ENCODE results near the gene YBX2.

Gene YBX2

GRCh38 chr17:7260151-7260550 is 34.3 kb downstream of the YBX2 start (continued):
- no peak for TF ChIP-seq IKZF3 (tag by site-specific recombination; IDR thresholded peaks at IDR 0.05)
- no peak for TF ChIP-seq ZNF23 (tag by site-specific recombination; IDR thresholded peaks at IDR 0.05; ENCODE audit: borderline replicate concordance)
- TF ChIP-seq ZNF146 (tag by site-specific recombination; IDR thresholded peaks at IDR 0.05) = no peak
- no peak for TF ChIP-seq ZNF624 (tag by site-specific recombination; IDR thresholded peaks at IDR 0.05)
- TF ChIP-seq ZSCAN23 (tag by site-specific recombination; IDR thresholded peaks at IDR 0.05) = no peak
- TF ChIP-seq ZNF837 (tag by site-specific recombination; IDR thresholded peaks at IDR 0.05) = no peak
- no peak for TF ChIP-seq HOXD13 (CRISPR knock-in tag; IDR thresholded peaks at IDR 0.05; ENCODE audit: borderline replicate concordance)
- TF ChIP-seq ZNF549 (tag by site-specific recombination; IDR thresholded peaks at IDR 0.05) = no peak
- no peak for TF ChIP-seq ZNF335 (tag by site-specific recombination; conservative IDR thresholded peaks at IDR 0.05)
- no peak for TF ChIP-seq ZNF530 (tag by site-specific recombination; IDR thresholded peaks at IDR 0.05; ENCODE audit: low read depth)
- no peak for TF ChIP-seq ZNF266 (tag by site-specific recombination; IDR thresholded peaks at IDR 0.05; ENCODE audit: low read depth)

GRCh38 chr17:7259555-7259889 is 34.9 kb downstream of the YBX2 start:
- Histone ChIP-seq H3K36me3 (ENCODE audit: control insufficient read depth in 2 of 2, insufficient read depth in 1 of 2, low read length in 2 of 2) (peaks cover 33 to 60% of the 10 kb centered on the region in 2 experiments), H3K27ac (ENCODE audit: extremely low read depth, low read depth, low read length) (0 out of 2 replicates have a peak overlapping the region, but pooled peaks have one; percentile 32), H3K4me3 (ENCODE audit: low read depth, low read length) (no peak overlapping the region), H3K9me3 (ENCODE audit: control insufficient read depth, insufficient read depth, low read depth, low read length) (no peaks in the 10 kb centered on the region), H3K4me1 (ENCODE audit: control insufficient read depth, insufficient read depth, low read length) (peaks cover 15% of the 10 kb centered on the region)
- ChIA-PET CTCF (interaction anchor here (1.2 to 1.4 kb wide), 2 partner anchors 21 to 36 kb away, joined by 4 read pairs; no protein-coding TSS in a partner anchor), POLR2A (interaction anchor here (0.5 to 0.9 kb wide), 4 partner anchors 22 to 296 kb away, joined by 3 to 4 read pairs (median 3); partner anchors contain the start of gene SLC2A4)
- TF ChIP-seq ZNF335 (tag by site-specific recombination; conservative IDR thresholded peaks at IDR 0.05) (0 out of 2 replicates have a peak, but pooled peaks have one; percentile 36), OVOL3 (tag by site-specific recombination; IDR thresholded peaks at IDR 0.05) (no peak), GLIS1 (tag by site-specific recombination; IDR thresholded peaks at IDR 0.05) (no peak), KLF7 (tag by site-specific recombination; IDR thresholded peaks at IDR 0.05; ENCODE audit: borderline replicate concordance) (no peak), ZNF423 (tag by site-specific recombination; IDR thresholded peaks at IDR 0.05) (no peak), ZNF174 (tag by site-specific recombination; IDR thresholded peaks at IDR 0.05) (no peak)

GRCh38 chr17:7258731-7259554 is 35.5 kb downstream of the YBX2 start:
- CTCF ChIA-PET = interaction anchor here (0.8 to 1.4 kb wide), 3 partner anchors 21 to 38 kb away, joined by 3 to 4 read pairs (median 4); no protein-coding TSS in a partner anchor
- TF ChIP-seq ZBTB21 (tag by site-specific recombination; IDR thresholded peaks at IDR 0.05) = peak; percentile 51; the same call in 1 of the 2 replicates
- peak; percentile 68 for TF ChIP-seq ZBTB6 (tag by site-specific recombination; IDR thresholded peaks at IDR 0.05)
- TF ChIP-seq SP7 (tag by site-specific recombination; IDR thresholded peaks at IDR 0.05) = peak; percentile 47; the same call in 1 of the 2 replicates
- TF ChIP-seq EGR2 (tag by site-specific recombination; IDR thresholded peaks at IDR 0.05; ENCODE audit: low read depth) = peak; percentile 67
- TF ChIP-seq ZNF211 (tag by site-specific recombination; IDR thresholded peaks at IDR 0.05; ENCODE audit: low read depth) = no peak
- peak; percentile 64 for TF ChIP-seq KLF1 (tag by site-specific recombination; IDR thresholded peaks at IDR 0.05)
- no peak for TF ChIP-seq ZNF843 (tag by site-specific recombination; IDR thresholded peaks at IDR 0.05)
- peak; percentile 47; the same call in 1 of the 2 replicates for TF ChIP-seq ZEB2 (tag by site-specific recombination; IDR thresholded peaks at IDR 0.05)
- TF ChIP-seq PRDM6 (tag by site-specific recombination; IDR thresholded peaks at IDR 0.05) = no peak
- peak; percentile 61 for TF ChIP-seq ZIC2 (tag by site-specific recombination; IDR thresholded peaks at IDR 0.05)
- TF ChIP-seq SCRT2 (tag by site-specific recombination; IDR thresholded peaks at IDR 0.05) = peak; percentile 76
- peak; percentile 75 for TF ChIP-seq KLF10 (tag by site-specific recombination; IDR thresholded peaks at IDR 0.05)
- 0 out of 2 replicates have a peak, but pooled peaks have one; percentile 27 for TF ChIP-seq PRDM1 (tag by site-specific recombination; IDR thresholded peaks at IDR 0.05)
- TF ChIP-seq ZBTB17 (tag by site-specific recombination; IDR thresholded peaks at IDR 0.05) = peak; percentile 40; the same call in 1 of the 2 replicates
- peak; percentile 82 for TF ChIP-seq ZNF660 (tag by site-specific recombination; IDR thresholded peaks at IDR 0.05)
- TF ChIP-seq KLF9 (tag by site-specific recombination; IDR thresholded peaks at IDR 0.05; ENCODE audit: low read depth) = peak; percentile 61; the same call in 1 of the 2 replicates
- peak; percentile 89 for TF ChIP-seq ZFHX2 (tag by site-specific recombination; conservative IDR thresholded peaks at IDR 0.05)

More at GRCh38 chr17:7258731-7259554, 35.5 kb downstream of the YBX2 start:
- no peak overlapping the region for H3K4me3 ChIP-seq (ENCODE audit: low read depth, low read length)
- 0 out of 2 replicates have a peak overlapping the region, but pooled peaks have one; percentile 32 for H3K27ac ChIP-seq (ENCODE audit: extremely low read depth, low read depth, low read length)
- POLR2A ChIA-PET = interaction anchor here (0.6 to 0.9 kb wide), 3 partner anchors 17 to 35 kb away, joined by 3 to 5 read pairs (median 4); partner anchors contain the start of gene SLC2A4
- peaks cover 10% of the 10 kb centered on the region for H3K4me1 ChIP-seq (ENCODE audit: control insufficient read depth, insufficient read depth, low read length)
- no peaks in the 10 kb centered on the region for H3K9me3 ChIP-seq (ENCODE audit: control insufficient read depth, insufficient read depth, low read depth, low read length)
- peaks cover 36 to 66% of the 10 kb centered on the region in 2 experiments for H3K36me3 ChIP-seq (ENCODE audit: control insufficient read depth in 2 of 2, insufficient read depth in 1 of 2, low read length in 2 of 2)

Data from HEK293 (cell line).